Effector memory CD8-positive, alpha-beta T cell (primary cell): ENCODE data around the gene KRTAP10-12.

ENCODE experiments used
- ATAC-seq: fragments of 150-1000 bp; cut with Tn5 transposase; replicated peaks from 2 replicates; pipeline ENCODE4 v1.10.0; 2021; ENCODE audit warnings: mild to moderate bottlenecking, moderate library complexity
- DNase-seq, 3 experiments: peaks; one replicate each; pipeline ENCODE4 v3.0.0; 2021
- H3K27ac Mint-ChIP-seq, 2 donors: one replicate each; pipeline ENCODE4 v1.8.0; 2022; ENCODE audit warnings: mild to moderate bottlenecking in 2 of 2, mixed read lengths in 2 of 2, moderate library complexity in 2 of 2
- H3K27me3 Mint-ChIP-seq, 2 donors: one replicate each; pipeline ENCODE4 v1.8.0; 2022; ENCODE audit warnings: mixed read lengths in 2 of 2
- H3K36me3 Mint-ChIP-seq: one replicate; pipeline ENCODE4 v1.8.0; 2022; ENCODE audit warnings: mild to moderate bottlenecking, moderate library complexity, mixed read lengths; ENCODE audit not compliant: insufficient read depth
- H3K4me1 Mint-ChIP-seq, 2 donors: one replicate each; pipeline ENCODE4 v1.8.0; 2022; ENCODE audit warnings: low read depth in 2 of 2, mixed read lengths in 2 of 2
- H3K4me3 Mint-ChIP-seq, 2 donors: one replicate each; pipeline ENCODE4 v1.8.0; 2022; ENCODE audit warnings: mild to moderate bottlenecking in 2 of 2, mixed read lengths in 2 of 2, moderate library complexity in 2 of 2
- H3K9me3 Mint-ChIP-seq, 2 donors: one replicate each; pipeline ENCODE4 v1.8.0; 2022; ENCODE audit warnings: mixed read lengths in 2 of 2

KRTAP10-12 gene

GRCh38 chr21:44695184-44695583 is 1.8 kb upstream of the KRTAP10-12 start:
- peak overlapping the region in 1 of 2 donors; percentile 8 for H3K4me3 Mint-ChIP-seq
- H3K27me3 Mint-ChIP-seq, result peaks cover 35 to 49% of the 10 kb centered on the region in 2 donors
- no peaks in the 10 kb centered on the region for H3K36me3 Mint-ChIP-seq
- ATAC-seq (no peak), DNase-seq (no peak)
- peaks cover 18 to 22% of the 10 kb centered on the region in 2 donors for H3K4me1 Mint-ChIP-seq
- H3K9me3 Mint-ChIP-seq, result no peaks in the 10 kb centered on the region
- peak overlapping the region in 1 of 2 donors; percentile 24 for H3K27ac Mint-ChIP-seq

- H3K36me3 Mint-ChIP-seq, result no peaks in the 10 kb centered on the region
- no peaks in the 10 kb centered on the region for H3K9me3 Mint-ChIP-seq
- peak overlapping the region in 1 of 2 donors; percentile 24 for H3K27ac Mint-ChIP-seq
- peaks cover 38 to 54% of the 10 kb centered on the region in 2 donors for H3K27me3 Mint-ChIP-seq
- DNase-seq (no peak), ATAC-seq (no peak)
- peaks cover 18 to 22% of the 10 kb centered on the region in 2 donors for H3K4me1 Mint-ChIP-seq
- H3K4me3 Mint-ChIP-seq, result peak overlapping the region in 1 of 2 donors; percentile 39
Measured at GRCh38 chr21:44695641-44696040, 1.3 kb upstream of the KRTAP10-12 start.

GRCh38 chr21:44696572-44696971 is 400 bp upstream of the KRTAP10-12 start:
- Mint-ChIP-seq H3K9me3 (no peaks in the 10 kb centered on the region), H3K4me3 (no peak overlapping the region), H3K36me3 (no peaks in the 10 kb centered on the region), H3K27me3 (peaks cover 46 to 63% of the 10 kb centered on the region in 2 donors), H3K4me1 (peaks cover 18 to 22% of the 10 kb centered on the region in 2 donors), H3K27ac (peak overlapping the region; percentile 16 to 75)
- ATAC-seq, result no peak
- DNase-seq, result no peak

GRCh38 chr21:44697811-44698734 is 1.1 kb downstream of the KRTAP10-12 start:
- Mint-ChIP-seq H3K27me3 (peaks cover 61 to 78% of the 10 kb centered on the region in 2 donors), H3K4me1 (peaks cover 20 to 26% of the 10 kb centered on the region in 2 donors), H3K27ac (peak overlapping the region in 1 of 2 donors; percentile 16), H3K9me3 (no peaks in the 10 kb centered on the region), H3K4me3 (no peak overlapping the region), H3K36me3 (no peaks in the 10 kb centered on the region)
- ATAC-seq (no peak), DNase-seq (no peak)

- ATAC-seq, result no peak
- Mint-ChIP-seq H3K27me3 (peaks cover 69 to 93% of the 10 kb centered on the region in 2 donors), H3K4me3 (no peak overlapping the region), H3K9me3 (no peaks in the 10 kb centered on the region), H3K27ac (no peak overlapping the region), H3K4me1 (peaks cover 17 to 24% of the 10 kb centered on the region in 2 donors), H3K36me3 (no peaks in the 10 kb centered on the region)
- DNase-seq, result no peak
Measured at GRCh38 chr21:44699502-44700001, 2.6 kb downstream of the KRTAP10-12 start.

GRCh38 chr21:44700101-44701022 is 3.4 kb downstream of the KRTAP10-12 start:
- Mint-ChIP-seq H3K4me1 (peaks cover 17 to 21% of the 10 kb centered on the region in 2 donors), H3K9me3 (no peaks in the 10 kb centered on the region), H3K36me3 (no peaks in the 10 kb centered on the region), H3K4me3 (no peak overlapping the region), H3K27me3 (peaks cover 77 to 100% of the 10 kb centered on the region in 2 donors), H3K27ac (no peak overlapping the region)
- DNase-seq, result no peak
- ATAC-seq, result no peak

GRCh38 chr21:44701023-44701400 is 4.0 kb downstream of the KRTAP10-12 start:
- Mint-ChIP-seq H3K27ac (no peak overlapping the region), H3K4me1 (peaks cover 20 to 21% of the 10 kb centered on the region in 2 donors), H3K4me3 (no peak overlapping the region), H3K36me3 (no peaks in the 10 kb centered on the region), H3K9me3 (peaks cover 0 to 4% of the 10 kb centered on the region in 2 donors), H3K27me3 (peaks cover 82 to 100% of the 10 kb centered on the region in 2 donors)
- no peak for ATAC-seq
- no peak for DNase-seq

- peaks cover 17 to 21% of the 10 kb centered on the region in 2 donors for H3K4me1 Mint-ChIP-seq
- peaks cover 0 to 4% of the 10 kb centered on the region in 2 donors for H3K9me3 Mint-ChIP-seq
- H3K36me3 Mint-ChIP-seq, result no peaks in the 10 kb centered on the region
- DNase-seq (no peak), ATAC-seq (no peak)
- no peak overlapping the region for H3K27ac Mint-ChIP-seq
- no peak overlapping the region for H3K4me3 Mint-ChIP-seq
- H3K27me3 Mint-ChIP-seq, result peaks cover 86 to 100% of the 10 kb centered on the region in 2 donors
Measured at GRCh38 chr21:44701541-44701940, 4.6 kb downstream of the KRTAP10-12 start.

- no peak overlapping the region for H3K4me3 Mint-ChIP-seq
- H3K27me3 Mint-ChIP-seq, result peaks cover 85 to 100% of the 10 kb centered on the region in 2 donors
- no peaks in the 10 kb centered on the region for H3K36me3 Mint-ChIP-seq
- H3K27ac Mint-ChIP-seq, result no peak overlapping the region
- DNase-seq (no peak), ATAC-seq (no peak)
- H3K9me3 Mint-ChIP-seq, result peaks cover 0 to 4% of the 10 kb centered on the region in 2 donors
- H3K4me1 Mint-ChIP-seq, result peaks cover 17 to 19% of the 10 kb centered on the region in 2 donors
Measured at GRCh38 chr21:44702111-44702972, 5.4 kb downstream of the KRTAP10-12 start.

- ATAC-seq, result no peak
- Mint-ChIP-seq H3K36me3 (no peaks in the 10 kb centered on the region), H3K4me1 (peaks cover 13 to 18% of the 10 kb centered on the region in 2 donors), H3K4me3 (no peak overlapping the region), H3K27ac (no peak overlapping the region), H3K9me3 (peaks cover 0 to 4% of the 10 kb centered on the region in 2 donors), H3K27me3 (peaks cover 85 to 100% of the 10 kb centered on the region in 2 donors)
- no peak for DNase-seq
Measured at GRCh38 chr21:44702973-44703730, 6.2 kb downstream of the KRTAP10-12 start.

GRCh38 chr21:44703731-44704635 is 7.0 kb downstream of the KRTAP10-12 start:
- peaks cover 0 to 4% of the 10 kb centered on the region in 2 donors for H3K9me3 Mint-ChIP-seq
- no peak overlapping the region for H3K4me3 Mint-ChIP-seq
- no peak overlapping the region for H3K27ac Mint-ChIP-seq
- H3K36me3 Mint-ChIP-seq, result no peaks in the 10 kb centered on the region
- peaks cover 16 to 19% of the 10 kb centered on the region in 2 donors for H3K4me1 Mint-ChIP-seq
- ATAC-seq (no peak), DNase-seq (no peak)
- H3K27me3 Mint-ChIP-seq, result peaks cover 86 to 100% of the 10 kb centered on the region in 2 donors
